GM23248 (cell line): Measurements from ENCODE around the gene RAB3GAP1. TPM values are rescaled to one million over a fixed set of nuclear protein-coding genes. Genes with fewer than 3 reads are reported as not detected.

Experiments
- DNase-seq: peaks from one replicate; pipeline ENCODE4 v3.0.0-alpha.2; 2015
- H2AFZ ChIP-seq: fragments of 200-600 bp; sonication (generic); 2 replicates; pipeline ENCODE4 v1.6.1; 2016; ENCODE audit warnings: antibody characterized with exemption
- H3F3A ChIP-seq: fragments of 200-600 bp; sonication (generic); 2 replicates; pipeline ENCODE4 v1.6.1; 2016; ENCODE audit warnings: mild to moderate bottlenecking, antibody characterized with exemption, mixed run types; ENCODE audit not compliant: insufficient read depth
- H3K27ac ChIP-seq: fragments of 200-600 bp; sonication (generic); 2 replicates; pipeline ENCODE4 v1.5.1; 2016; ENCODE audit warnings: mild to moderate bottlenecking
- H3K27me3 ChIP-seq: fragments of 200-600 bp; sonication (generic); replicated peaks from 2 replicates; pipeline ENCODE4 v1.6.1; 2016; ENCODE audit warnings: mild to moderate bottlenecking; ENCODE audit not compliant: insufficient read depth
- H3K36me3 ChIP-seq: fragments of 200-600 bp; sonication (generic); 2 replicates; pipeline ENCODE4 v1.6.1; 2016; ENCODE audit warnings: low read depth, mild to moderate bottlenecking
- H3K4me1 ChIP-seq: fragments of 200-600 bp; sonication (generic); 2 replicates; pipeline ENCODE4 v1.6.1; 2016; ENCODE audit warnings: mild to moderate bottlenecking; ENCODE audit not compliant: insufficient read depth
- H3K4me2 ChIP-seq: fragments of 200-600 bp; sonication (generic); one replicate; pipeline ENCODE4 v1.6.1; 2016; ENCODE audit warnings: mild to moderate bottlenecking; ENCODE audit not compliant: unreplicated experiment
- H3K4me3 ChIP-seq: fragments of 200-600 bp; sonication (generic); 2 replicates; pipeline ENCODE4 v1.5.1; 2016; ENCODE audit warnings: mild to moderate bottlenecking
- H3K79me2 ChIP-seq: fragments of 200-600 bp; sonication (generic); 2 replicates; pipeline ENCODE4 v1.6.1; 2016; ENCODE audit warnings: mild to moderate bottlenecking; ENCODE audit not compliant: insufficient read depth
- H3K9ac ChIP-seq: fragments of 200-600 bp; sonication (generic); 2 replicates; pipeline ENCODE4 v1.6.1; 2016; ENCODE audit warnings: mild to moderate bottlenecking
- H3K9me2 ChIP-seq: fragments of 200-600 bp; sonication (generic); 2 replicates; pipeline ENCODE4 v1.6.1; 2016; ENCODE audit warnings: mixed run types, mild to moderate bottlenecking, moderate library complexity; ENCODE audit not compliant: insufficient read depth
- H3K9me3 ChIP-seq: fragments of 200-600 bp; sonication (generic); one replicate; pipeline ENCODE4 v1.6.1; 2017; ENCODE audit warnings: low read depth
- H4K20me1 ChIP-seq: fragments of 200-600 bp; sonication (generic); 2 replicates; pipeline ENCODE4 v1.6.0; 2016; ENCODE audit not compliant: insufficient read depth
- EZH2 ChIP-seq: fragments of 200-600 bp; sonication (generic); IDR thresholded peaks from 2 replicates; pipeline ENCODE4 v1.6.1; 2018; ENCODE audit warnings: antibody characterized with exemption, mild to moderate bottlenecking; ENCODE audit not compliant: insufficient read depth, poor library complexity, severe bottlenecking
- EZH2phosphoT487 ChIP-seq: fragments of 200-600 bp; sonication (generic); IDR thresholded peaks from 2 replicates; pipeline ENCODE4 v1.6.1; 2018; ENCODE audit warnings: antibody characterized with exemption, moderate library complexity, mild to moderate bottlenecking, low read depth; ENCODE audit not compliant: insufficient read depth
- WGBS, 2 experiments: methylation state at CpG; one replicate each; pipeline ENCODE4 v1.1.6; 2015 to 2017; ENCODE audit warnings: low lambda C conversion rate in 2 of 2, low coverage in 1 of 2; ENCODE audit errors: missing lambda C conversion rate in 2 of 2; 5-methylcytosine and 5-hydroxymethylcytosine counted together
- in situ Hi-C: fragments of 300-500 bp; cut with MboI; formaldehyde crosslinking; loops from 2 replicates; pipeline ENCODE4 v1.15.0; 2020
- polyA plus RNA-seq: library from polyadenylated mRNA; unstranded; fragments of >200 nt; fragmentation: Nextera tagmentation; extraction: Ambion mirVana; gene quantifications from 2 replicates; pipeline ENCODE4 v1.2.1, GENCODE V29; 2016
- total RNA-seq: library from RNA; depleted of rRNA; stranded (reverse); fragments of >200 nt; shearing (Covaris generic); gene quantifications from 2 replicates; pipeline ENCODE4 v1.2.3, GENCODE V29; 2014

Gene RAB3GAP1
- total and polyA plus RNA-seq, 2 experiments from 2014 or later = 35.5 to 72.1 TPM

GRCh38 chr2:135093670-135094330 is 41.7 kb downstream of the RAB3GAP1 start:
- Histone ChIP-seq H3K27me3 (no peaks in the 10 kb centered on the region), H3K4me2 (no peak overlapping the region), H3K4me1 (peaks cover 6% of the 10 kb centered on the region; the same call in 1 of the 2 replicates), H3K79me2 (peaks cover 77% of the 10 kb centered on the region), H2AFZ (no peak overlapping the region), H3K4me3 (no peak overlapping the region), H4K20me1 (no peaks in the 10 kb centered on the region), H3K9ac (no peak overlapping the region), H3K27ac (no peak overlapping the region), H3K9me3 (no peaks in the 10 kb centered on the region), H3K9me2 (no peaks in the 10 kb centered on the region), H3F3A (no peaks in the 10 kb centered on the region), H3K36me3 (peaks cover 32% of the 10 kb centered on the region)
- WGBS, 2 experiments = 99 to 100% methylated on average over 3 of the region's 3 CpGs
- TF ChIP-seq EZH2 = no peak
- TF ChIP-seq EZH2phosphoT487 = no peak
- no peak for DNase-seq
- in situ Hi-C loops = no loop called here

GRCh38 chr2:135094508-135094907 is 42.4 kb downstream of the RAB3GAP1 start:
- in situ Hi-C loops = no loop called here

GRCh38 chr2:135095591-135095990 is 43.5 kb downstream of the RAB3GAP1 start:
- Histone ChIP-seq H3F3A (no peaks in the 10 kb centered on the region), H3K9ac (no peak overlapping the region), H3K9me3 (no peaks in the 10 kb centered on the region), H3K4me3 (no peak overlapping the region), H4K20me1 (no peaks in the 10 kb centered on the region), H2AFZ (no peak overlapping the region), H3K27me3 (no peaks in the 10 kb centered on the region), H3K9me2 (no peaks in the 10 kb centered on the region), H3K36me3 (peaks cover 32% of the 10 kb centered on the region), H3K4me1 (peaks cover 6% of the 10 kb centered on the region; the same call in 1 of the 2 replicates), H3K79me2 (peaks cover 77% of the 10 kb centered on the region), H3K4me2 (no peak overlapping the region), H3K27ac (no peak overlapping the region)
- DNase-seq = no peak
- 98% methylated on average over 3 of the region's 3 CpGs for WGBS, 2 experiments
- no peak for TF ChIP-seq EZH2
- TF ChIP-seq EZH2phosphoT487 = no peak
- in situ Hi-C loops = no loop called here

More at GRCh38 chr2:135094508-135094907, 42.4 kb downstream of the RAB3GAP1 start:
- TF ChIP-seq EZH2phosphoT487 = no peak
- TF ChIP-seq EZH2 = no peak
- Histone ChIP-seq H3K4me3 (no peak overlapping the region), H3F3A (no peaks in the 10 kb centered on the region), H2AFZ (no peak overlapping the region), H3K9me2 (no peaks in the 10 kb centered on the region), H3K36me3 (peaks cover 32% of the 10 kb centered on the region), H3K79me2 (peaks cover 77% of the 10 kb centered on the region), H3K9ac (no peak overlapping the region), H3K27ac (no peak overlapping the region), H3K27me3 (no peaks in the 10 kb centered on the region), H3K4me2 (no peak overlapping the region), H3K4me1 (peaks cover 6% of the 10 kb centered on the region; the same call in 1 of the 2 replicates), H4K20me1 (no peaks in the 10 kb centered on the region), H3K9me3 (no peaks in the 10 kb centered on the region)
- no peak for DNase-seq
- WGBS, 2 experiments = 96 to 100% methylated on average over 2 of the region's 2 CpGs

- H3K4me2 ChIP-seq = no peak overlapping the region
- WGBS, 2 experiments = 85 to 90% methylated on average over 4 of the region's 4 CpGs
- H3K27ac ChIP-seq = no peak overlapping the region
- TF ChIP-seq EZH2 = no peak
- TF ChIP-seq EZH2phosphoT487 = no peak
- no peaks in the 10 kb centered on the region for H3F3A ChIP-seq
- peaks cover 37% of the 10 kb centered on the region for H3K36me3 ChIP-seq
- in situ Hi-C loops = no loop called here
- H3K9me2 ChIP-seq = no peaks in the 10 kb centered on the region
- no peaks in the 10 kb centered on the region for H3K27me3 ChIP-seq
- H3K4me3 ChIP-seq = no peak overlapping the region
- H3K9me3 ChIP-seq = no peaks in the 10 kb centered on the region
- H3K4me1 ChIP-seq = peaks cover 6% of the 10 kb centered on the region; the same call in 1 of the 2 replicates
- H4K20me1 ChIP-seq = no peaks in the 10 kb centered on the region
- H2AFZ ChIP-seq = no peak overlapping the region
- no peak overlapping the region for H3K9ac ChIP-seq
- H3K79me2 ChIP-seq = peaks cover 75% of the 10 kb centered on the region
- no peak for DNase-seq
Measured at GRCh38 chr2:135096665-135097446, 44.8 kb downstream of the RAB3GAP1 start.
